ENCODE measurements around the gene TLR9.

DNA sequence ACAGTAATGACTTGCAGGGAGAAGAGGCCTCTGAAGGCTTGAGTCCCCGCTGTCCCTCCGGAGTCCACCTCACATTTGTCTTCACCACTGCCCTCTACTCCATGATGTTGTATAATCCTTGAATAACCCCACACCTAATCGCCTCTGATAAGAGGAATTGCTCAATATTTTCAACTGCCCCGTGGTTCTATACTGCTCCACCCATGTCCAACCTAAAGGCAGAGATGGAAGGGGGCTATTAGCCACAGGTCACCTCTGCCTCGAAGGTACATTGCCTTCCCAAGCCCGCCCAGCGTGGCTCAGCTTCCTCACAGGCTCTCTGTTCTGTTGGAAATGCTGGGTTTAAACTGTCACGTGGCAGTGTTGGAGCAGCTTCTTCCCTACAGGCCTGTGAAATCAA, 12.4 kb downstream of the TLR9 start:
- TF ChIP-seq, protein P1, sequence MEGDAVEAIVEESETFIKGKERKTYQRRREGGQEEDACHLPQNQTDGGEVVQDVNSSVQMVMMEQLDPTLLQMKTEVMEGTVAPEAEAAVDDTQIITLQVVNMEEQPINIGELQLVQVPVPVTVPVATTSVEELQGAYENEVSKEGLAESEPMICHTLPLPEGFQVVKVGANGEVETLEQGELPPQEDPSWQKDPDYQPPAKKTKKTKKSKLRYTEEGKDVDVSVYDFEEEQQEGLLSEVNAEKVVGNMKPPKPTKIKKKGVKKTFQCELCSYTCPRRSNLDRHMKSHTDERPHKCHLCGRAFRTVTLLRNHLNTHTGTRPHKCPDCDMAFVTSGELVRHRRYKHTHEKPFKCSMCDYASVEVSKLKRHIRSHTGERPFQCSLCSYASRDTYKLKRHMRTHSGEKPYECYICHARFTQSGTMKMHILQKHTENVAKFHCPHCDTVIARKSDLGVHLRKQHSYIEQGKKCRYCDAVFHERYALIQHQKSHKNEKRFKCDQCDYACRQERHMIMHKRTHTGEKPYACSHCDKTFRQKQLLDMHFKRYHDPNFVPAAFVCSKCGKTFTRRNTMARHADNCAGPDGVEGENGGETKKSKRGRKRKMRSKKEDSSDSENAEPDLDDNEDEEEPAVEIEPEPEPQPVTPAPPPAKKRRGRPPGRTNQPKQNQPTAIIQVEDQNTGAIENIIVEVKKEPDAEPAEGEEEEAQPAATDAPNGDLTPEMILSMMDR (IDR thresholded peaks at IDR 0.05) = no peak
- no peak for TF ChIP-seq POLR2A (IDR thresholded peaks at IDR 0.05)

Data from uterus (tissue), 2 donors.